ENCODE results near the gene OR4K17. TPM values are rescaled to one million over a fixed set of nuclear protein-coding genes. Genes with fewer than 3 reads are reported as not detected.

The OR4K17 gene
- total RNA-seq, 1 experiment from 2014 or later: not detected

Other genes starting within 250 kb of the OR4K17 start
- not detected in 2 replicates for gene OR4K2, start 235.6 kb upstream of the OR4K17 start, total RNA-seq (2022)
- not detected in 2 replicates for gene OR4K5, start 190.1 kb upstream of the OR4K17 start, total RNA-seq (2022)
- gene OR4K1, start 179.8 kb upstream of the OR4K17 start, total RNA-seq (2022): not detected in 2 replicates
- not detected in 2 replicates for gene OR4K15, start 135.1 kb upstream of the OR4K17 start, total RNA-seq (2022)
- not detected in 2 replicates for gene OR4Q2, start 108.6 kb upstream of the OR4K17 start, total RNA-seq (2022)
- not detected in 2 replicates for gene OR4K14, start 91.4 kb upstream of the OR4K17 start, total RNA-seq (2022)
- not detected in 2 replicates for gene OR4K13, start 74.7 kb upstream of the OR4K17 start, total RNA-seq (2022)
- gene OR4L1, start 50.7 kb upstream of the OR4K17 start, total RNA-seq (2022): not detected in 2 replicates
- not detected in 2 replicates for gene OR4N5, start 28.1 kb downstream of the OR4K17 start, total RNA-seq (2022)
- not detected in 2 replicates for gene OR11G2, start 80.2 kb downstream of the OR4K17 start, total RNA-seq (2022)
- not detected in 2 replicates for gene OR11H6, start 113.0 kb downstream of the OR4K17 start, total RNA-seq (2022)
- gene OR11H7, start 118.2 kb downstream of the OR4K17 start, total RNA-seq (2022): not detected in 2 replicates
- gene OR11H4, start 128.5 kb downstream of the OR4K17 start, total RNA-seq (2022): not detected in 2 replicates
- gene TTC5, start 195.2 kb downstream of the OR4K17 start, total RNA-seq (2022): 18.4 and 22.9 TPM in 2 replicates
- 105 and 108 TPM in 2 replicates for gene CCNB1IP1, start 222.5 kb downstream of the OR4K17 start, total RNA-seq (2022)
- gene PARP2, start 232.9 kb downstream of the OR4K17 start, total RNA-seq (2022): 30.4 and 33.4 TPM in 2 replicates